Measurements from ENCODE around the gene SLC7A1.

DNA sequence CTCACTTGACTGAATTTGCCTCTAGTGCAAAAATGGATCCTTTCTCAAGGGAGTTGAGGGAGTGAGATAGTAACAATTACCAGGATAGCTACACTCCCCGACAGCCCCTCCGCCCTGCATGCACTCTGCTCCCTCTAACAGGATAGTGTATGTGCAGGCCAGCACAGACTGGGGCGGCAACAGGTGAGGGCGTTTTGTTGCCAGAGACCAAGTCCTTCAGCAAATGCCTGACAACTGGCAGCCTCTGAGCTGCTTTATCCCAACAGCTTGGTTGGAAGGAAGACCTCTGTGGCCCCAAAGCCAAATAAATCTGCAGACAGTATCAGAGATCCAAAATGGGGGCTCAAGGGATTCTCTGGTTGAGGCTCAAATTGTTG is 86.6 kb downstream of the SLC7A1 start:
- TF ChIP-seq, protein P1, sequence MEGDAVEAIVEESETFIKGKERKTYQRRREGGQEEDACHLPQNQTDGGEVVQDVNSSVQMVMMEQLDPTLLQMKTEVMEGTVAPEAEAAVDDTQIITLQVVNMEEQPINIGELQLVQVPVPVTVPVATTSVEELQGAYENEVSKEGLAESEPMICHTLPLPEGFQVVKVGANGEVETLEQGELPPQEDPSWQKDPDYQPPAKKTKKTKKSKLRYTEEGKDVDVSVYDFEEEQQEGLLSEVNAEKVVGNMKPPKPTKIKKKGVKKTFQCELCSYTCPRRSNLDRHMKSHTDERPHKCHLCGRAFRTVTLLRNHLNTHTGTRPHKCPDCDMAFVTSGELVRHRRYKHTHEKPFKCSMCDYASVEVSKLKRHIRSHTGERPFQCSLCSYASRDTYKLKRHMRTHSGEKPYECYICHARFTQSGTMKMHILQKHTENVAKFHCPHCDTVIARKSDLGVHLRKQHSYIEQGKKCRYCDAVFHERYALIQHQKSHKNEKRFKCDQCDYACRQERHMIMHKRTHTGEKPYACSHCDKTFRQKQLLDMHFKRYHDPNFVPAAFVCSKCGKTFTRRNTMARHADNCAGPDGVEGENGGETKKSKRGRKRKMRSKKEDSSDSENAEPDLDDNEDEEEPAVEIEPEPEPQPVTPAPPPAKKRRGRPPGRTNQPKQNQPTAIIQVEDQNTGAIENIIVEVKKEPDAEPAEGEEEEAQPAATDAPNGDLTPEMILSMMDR (IDR thresholded peaks at IDR 0.05) = no peak
- no peak for TF ChIP-seq POLR2A (IDR thresholded peaks at IDR 0.05)
